ENCODE results near the gene SLC25A23.
"Not testable (repeated sequence)": the region's sequence is repeated elsewhere in the genome, so short reads cannot be mapped to it uniquely, and the experiment has no call there.

Gene SLC25A23

GRCh38 chr19:6455924-6456323 lies 3.7 kb downstream of the SLC25A23 start:
- DNase-seq = no peak

- no peak for DNase-seq
Measured at GRCh38 chr19:6453951-6454565, 5.5 kb downstream of the SLC25A23 start.

GRCh38 chr19:6452899-6453298 lies 6.7 kb downstream of the SLC25A23 start:
- DNase-seq = no peak

- DNase-seq = no peak
Measured at GRCh38 chr19:6452223-6452614, 7.4 kb downstream of the SLC25A23 start.

GRCh38 chr19:6451583-6452222 lies 7.9 kb downstream of the SLC25A23 start:
- DNase-seq = no peak

GRCh38 chr19:6450166-6450565 lies 9.4 kb downstream of the SLC25A23 start:
- DNase-seq = no peak

- DNase-seq = no peak
Measured at GRCh38 chr19:6448045-6448444, 11.5 kb downstream of the SLC25A23 start.

GRCh38 chr19:6446452-6446851 lies 13.1 kb downstream of the SLC25A23 start:
- no peak for DNase-seq

- DNase-seq = no peak
Measured at GRCh38 chr19:6443986-6444385, 15.6 kb downstream of the SLC25A23 start.

- no peak for DNase-seq
Measured at GRCh38 chr19:6442087-6442688, 17.4 kb downstream of the SLC25A23 start.

- no peak for DNase-seq
Measured at GRCh38 chr19:6440905-6441304, 18.7 kb downstream of the SLC25A23 start.

GRCh38 chr19:6439743-6440142 lies 19.8 kb downstream of the SLC25A23 start:
- DNase-seq = no peak

- DNase-seq = no peak
Measured at GRCh38 chr19:6433663-6434062, 25.9 kb downstream of the SLC25A23 start, which contains the start of gene SLC25A41. SLC25A41 (minus strand) TSS chr19:6433763; CDS start chr19:6433693, 70 bp downstream.

- DNase-seq = no peak
Measured at GRCh38 chr19:6433165-6433564, 26.4 kb downstream of the SLC25A23 start.

- DNase-seq = no peak
Measured at GRCh38 chr19:6431891-6432290, 27.7 kb downstream of the SLC25A23 start.

- DNase-seq = no peak
Measured at GRCh38 chr19:6429419-6430221, 30.0 kb downstream of the SLC25A23 start.

- not testable (repeated sequence) for DNase-seq
Measured at GRCh38 chr19:6428692-6429418, 30.7 kb downstream of the SLC25A23 start.

- no peak for DNase-seq
Measured at GRCh38 chr19:6427131-6427530, 32.5 kb downstream of the SLC25A23 start.

GRCh38 chr19:6425732-6426620 lies 33.6 kb downstream of the SLC25A23 start:
- DNase-seq = no peak

GRCh38 chr19:6424939-6425731 lies 34.5 kb downstream of the SLC25A23 start:
- peak; percentile 99 for DNase-seq
